ENCODE results near the gene SNX14.

DNA sequence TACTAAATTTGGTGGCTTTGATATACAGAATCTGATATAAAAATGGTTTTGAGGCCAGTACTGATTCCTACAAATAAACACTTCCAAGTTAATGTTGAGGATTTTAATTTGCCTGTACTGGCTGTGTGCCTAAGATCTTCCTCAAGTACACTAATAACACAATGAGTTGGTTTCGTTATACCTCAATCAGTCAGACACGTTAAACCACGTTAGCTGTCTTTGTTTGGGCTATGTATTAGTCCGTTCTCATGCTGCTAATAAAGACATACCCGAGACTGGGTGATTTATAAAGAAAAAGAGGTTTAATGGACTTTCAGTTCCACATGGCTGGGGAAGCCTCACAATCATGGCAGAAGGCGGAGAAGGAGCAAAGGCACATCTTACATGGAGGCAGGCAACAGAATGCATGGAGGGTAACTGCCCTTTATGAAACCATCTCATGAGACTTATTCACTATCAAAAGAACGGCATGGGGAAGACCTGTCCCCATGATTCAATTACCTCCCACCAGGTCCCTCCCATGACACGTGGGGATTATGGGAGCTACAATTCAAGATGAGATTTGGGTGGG, 97.6 kb downstream of the SNX14 start:
- TF ChIP-seq, protein P1, sequence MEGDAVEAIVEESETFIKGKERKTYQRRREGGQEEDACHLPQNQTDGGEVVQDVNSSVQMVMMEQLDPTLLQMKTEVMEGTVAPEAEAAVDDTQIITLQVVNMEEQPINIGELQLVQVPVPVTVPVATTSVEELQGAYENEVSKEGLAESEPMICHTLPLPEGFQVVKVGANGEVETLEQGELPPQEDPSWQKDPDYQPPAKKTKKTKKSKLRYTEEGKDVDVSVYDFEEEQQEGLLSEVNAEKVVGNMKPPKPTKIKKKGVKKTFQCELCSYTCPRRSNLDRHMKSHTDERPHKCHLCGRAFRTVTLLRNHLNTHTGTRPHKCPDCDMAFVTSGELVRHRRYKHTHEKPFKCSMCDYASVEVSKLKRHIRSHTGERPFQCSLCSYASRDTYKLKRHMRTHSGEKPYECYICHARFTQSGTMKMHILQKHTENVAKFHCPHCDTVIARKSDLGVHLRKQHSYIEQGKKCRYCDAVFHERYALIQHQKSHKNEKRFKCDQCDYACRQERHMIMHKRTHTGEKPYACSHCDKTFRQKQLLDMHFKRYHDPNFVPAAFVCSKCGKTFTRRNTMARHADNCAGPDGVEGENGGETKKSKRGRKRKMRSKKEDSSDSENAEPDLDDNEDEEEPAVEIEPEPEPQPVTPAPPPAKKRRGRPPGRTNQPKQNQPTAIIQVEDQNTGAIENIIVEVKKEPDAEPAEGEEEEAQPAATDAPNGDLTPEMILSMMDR (IDR thresholded peaks at IDR 0.05), result no peak
- no peak for TF ChIP-seq POLR2A (IDR thresholded peaks at IDR 0.05)
